ENCODE results near the gene TGM4. TPM values are rescaled to one million over a fixed set of nuclear protein-coding genes. Genes with fewer than 3 reads are reported as not detected.

Gene TGM4
- total and polyA plus RNA-seq, 2 experiments from 2014 or later: not detected

GRCh38 chr3:44903314-44903713 lies 28.9 kb downstream of the TGM4 start (continued):
- TF ChIP-seq ETS1 (IDR thresholded peaks at IDR 0.05): no peak
- no peak for TF ChIP-seq POLR2AphosphoS5 (IDR thresholded peaks at IDR 0.05; ENCODE audit: low read depth)

GRCh38 chr3:44903751-44904150 lies 29.3 kb downstream of the TGM4 start:
- Histone ChIP-seq H3K9me2 (ENCODE audit: insufficient read depth) (no peaks in the 10 kb centered on the region), H3K36me3 (ENCODE audit: insufficient read depth) (no peaks in the 10 kb centered on the region), H3K27me3 (ENCODE audit: insufficient read depth) (no peaks in the 10 kb centered on the region), H3K79me2 (replicated peaks; ENCODE audit: insufficient read depth) (no peaks in the 10 kb centered on the region), H2AFZ (no peak overlapping the region), H3K27ac (ENCODE audit: low read depth) (no peak overlapping the region), H3K4me1 (ENCODE audit: insufficient read depth) (no peaks in the 10 kb centered on the region; the same call in 1 of the 2 replicates), H3K4me3 (no peak overlapping the region), H3K4me2 (no peak overlapping the region), H3F3A (replicated peaks; ENCODE audit: low read depth) (no peaks in the 10 kb centered on the region), H4K20me1 (replicated peaks; ENCODE audit: insufficient read depth) (no peaks in the 10 kb centered on the region)
- peaks cover 11% of the 10 kb centered on the region for H3K27me3 Mint-ChIP-seq (ENCODE audit: insufficient read depth, low read depth, poor library complexity)
- H3K36me3 Mint-ChIP-seq (ENCODE audit: low read depth): no peaks in the 10 kb centered on the region; the same call in 2 of the 3 replicates
- ATAC-seq (no peak), DNase-seq (ENCODE audit: low spot score) (no peak)
- H3K27ac Mint-ChIP-seq: no peak overlapping the region
- H3K4me1 Mint-ChIP-seq: peaks cover 12% of the 10 kb centered on the region
- H3K9me3 Mint-ChIP-seq: peaks cover 3% of the 10 kb centered on the region; the same call in 1 of the 3 replicates
- H3K4me3 Mint-ChIP-seq: no peak overlapping the region
- TF ChIP-seq NANOG (IDR thresholded peaks at IDR 0.05; ENCODE audit: borderline replicate concordance): no peak
- no peak for TF ChIP-seq ZNF114 (CRISPR knock-in tag; IDR thresholded peaks at IDR 0.05)
- no peak for TF ChIP-seq POLR2AphosphoS5 (IDR thresholded peaks at IDR 0.05; ENCODE audit: low read depth)
- no peak for TF ChIP-seq ETS1 (IDR thresholded peaks at IDR 0.05)
- no peak for TF ChIP-seq REST (IDR thresholded peaks at IDR 0.05; ENCODE audit: unreplicated experiment)
- no peak for TF ChIP-seq STAT1 (IDR thresholded peaks at IDR 0.05; ENCODE audit: unreplicated experiment)
- TF ChIP-seq ZNF331 (CRISPR knock-in tag; IDR thresholded peaks at IDR 0.05; ENCODE audit: low read depth): no peak
- TF ChIP-seq ZNF462 (CRISPR knock-in tag; IDR thresholded peaks at IDR 0.05): no peak
- no peak for TF ChIP-seq JUNB (IDR thresholded peaks at IDR 0.05; ENCODE audit: unreplicated experiment)
- no peak for TF ChIP-seq CTCF (conservative IDR thresholded peaks at IDR 0.05; ENCODE audit: low read depth in 2 of 2)
- TF ChIP-seq EZH2phosphoT487 (IDR thresholded peaks at IDR 0.05; ENCODE audit: unreplicated experiment): no peak
- TF ChIP-seq EZH2 (IDR thresholded peaks at IDR 0.05; ENCODE audit: low read depth, unreplicated experiment): no peak
